ENCODE data around the gene FRYL. TPM values are rescaled to one million over a fixed set of nuclear protein-coding genes. Genes with fewer than 3 reads are reported as not detected.

The FRYL gene
- total RNA-seq, 4 donors from 2014 or later, result 43.2 to 92.5 (median 62.1) TPM

DNA sequence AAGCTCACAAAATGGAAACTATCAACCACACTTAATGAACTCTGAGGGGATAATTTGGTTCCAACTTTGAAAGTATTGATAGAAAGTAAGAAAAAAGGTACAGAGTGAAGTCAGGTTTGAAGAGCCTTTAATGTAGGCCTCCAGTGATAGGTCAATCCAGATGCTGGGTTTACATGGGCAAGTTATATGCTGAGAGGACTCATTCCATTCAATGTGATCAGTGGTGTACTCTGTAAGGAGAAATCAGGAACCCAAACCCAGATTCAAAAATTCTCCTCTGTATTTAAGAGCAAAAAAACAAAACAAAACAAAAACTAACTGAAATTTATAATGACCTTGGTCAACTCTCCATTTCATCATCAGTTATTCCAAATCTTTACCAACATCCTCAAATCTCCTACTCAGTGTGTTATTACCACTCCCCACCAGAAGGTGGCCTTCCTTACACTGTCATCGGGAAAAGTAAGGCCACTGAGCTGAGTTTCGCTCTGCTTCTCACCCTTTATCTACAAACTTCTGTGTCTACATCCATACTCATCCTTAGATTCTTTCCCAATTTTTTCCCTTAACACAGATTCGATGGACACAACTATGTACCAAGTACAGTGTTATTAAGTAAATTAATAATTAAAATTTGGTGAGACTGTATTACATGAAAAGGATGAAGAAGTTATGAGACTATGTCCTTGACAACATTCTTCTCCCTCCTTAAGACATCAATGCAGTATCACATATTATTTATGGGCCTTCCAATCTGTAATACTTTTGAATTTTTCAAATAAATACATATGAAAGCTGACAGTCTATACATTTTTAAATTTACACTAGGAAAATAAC, 201.7 kb downstream of the FRYL start:
- no peak overlapping the region for H3K27ac ChIP-seq
- 3 to 7% methylated on average over 3 of the region's 3 CpGs for WGBS, 2 donors (ENCODE audit: low coverage in 1 of 2)

DNA sequence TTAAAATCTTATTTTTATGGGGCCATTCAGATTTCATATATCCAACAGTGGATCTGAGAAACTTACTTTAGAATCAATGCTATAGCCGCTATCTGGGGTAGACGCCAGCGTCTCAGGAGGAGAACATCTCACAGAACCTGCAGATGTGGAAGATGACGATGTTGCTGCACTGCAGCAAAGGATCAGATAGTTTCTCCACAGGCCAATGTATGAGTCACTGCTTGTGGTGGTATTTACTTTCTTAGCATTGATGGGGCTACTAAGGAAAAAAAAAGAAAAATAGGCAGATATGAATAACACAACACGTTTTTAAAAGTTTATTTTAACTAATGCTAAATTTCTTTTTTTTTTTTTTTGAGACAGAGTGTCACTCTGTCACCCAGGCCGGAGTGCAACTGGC, 204.1 kb downstream of the FRYL start:
- H3K27me3 ChIP-seq, result no peaks in the 10 kb centered on the region
- 81 to 85% methylated on average over 5 to 6 of the region's 6 CpGs for WGBS, 2 donors (ENCODE audit: low coverage in 1 of 2)
- H3K36me3 ChIP-seq, result peaks cover 0 to 55% of the 10 kb centered on the region in 2 donors

More for the DNA sequence above, 201.7 kb downstream of the FRYL start:
- no peaks in the 10 kb centered on the region for H3K27me3 ChIP-seq
- peaks cover 0 to 54% of the 10 kb centered on the region in 2 donors for H3K36me3 ChIP-seq
- H3K4me1 ChIP-seq, result no peaks in the 10 kb centered on the region
- H3K4me3 ChIP-seq, result no peak overlapping the region
- peak; percentile 82 for ATAC-seq
- no peak for TF ChIP-seq EP300 (IDR thresholded peaks at IDR 0.05)
- TF ChIP-seq, protein P1, sequence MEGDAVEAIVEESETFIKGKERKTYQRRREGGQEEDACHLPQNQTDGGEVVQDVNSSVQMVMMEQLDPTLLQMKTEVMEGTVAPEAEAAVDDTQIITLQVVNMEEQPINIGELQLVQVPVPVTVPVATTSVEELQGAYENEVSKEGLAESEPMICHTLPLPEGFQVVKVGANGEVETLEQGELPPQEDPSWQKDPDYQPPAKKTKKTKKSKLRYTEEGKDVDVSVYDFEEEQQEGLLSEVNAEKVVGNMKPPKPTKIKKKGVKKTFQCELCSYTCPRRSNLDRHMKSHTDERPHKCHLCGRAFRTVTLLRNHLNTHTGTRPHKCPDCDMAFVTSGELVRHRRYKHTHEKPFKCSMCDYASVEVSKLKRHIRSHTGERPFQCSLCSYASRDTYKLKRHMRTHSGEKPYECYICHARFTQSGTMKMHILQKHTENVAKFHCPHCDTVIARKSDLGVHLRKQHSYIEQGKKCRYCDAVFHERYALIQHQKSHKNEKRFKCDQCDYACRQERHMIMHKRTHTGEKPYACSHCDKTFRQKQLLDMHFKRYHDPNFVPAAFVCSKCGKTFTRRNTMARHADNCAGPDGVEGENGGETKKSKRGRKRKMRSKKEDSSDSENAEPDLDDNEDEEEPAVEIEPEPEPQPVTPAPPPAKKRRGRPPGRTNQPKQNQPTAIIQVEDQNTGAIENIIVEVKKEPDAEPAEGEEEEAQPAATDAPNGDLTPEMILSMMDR (IDR thresholded peaks at IDR 0.05), result peak; percentile 84 to 92 (median 86)
- no peaks in the 10 kb centered on the region for H3K9me3 ChIP-seq

DNA sequence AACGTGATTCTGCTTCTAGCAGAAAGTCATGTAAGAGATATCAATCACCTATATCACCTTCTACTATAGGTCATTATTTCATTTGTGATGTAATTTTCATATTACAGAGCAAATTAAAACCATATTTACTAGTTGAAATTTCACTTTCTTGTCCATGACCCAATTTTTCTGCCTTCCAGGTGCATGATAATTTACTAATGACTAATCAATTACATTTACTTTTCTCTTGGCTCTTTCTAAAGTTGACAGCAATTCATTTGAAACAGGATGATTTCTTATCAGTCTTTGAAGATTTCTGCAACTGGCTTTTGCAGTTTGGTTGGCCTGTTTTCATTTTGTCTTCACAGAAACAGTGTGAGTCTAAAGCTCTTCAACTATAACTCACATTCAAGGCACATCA, 208.6 kb downstream of the FRYL start:
- no peak overlapping the region for H3K27ac ChIP-seq
- ATAC-seq, result no peak
- H3K36me3 ChIP-seq, result peaks cover 0 to 93% of the 10 kb centered on the region in 2 donors
- no peak overlapping the region for H3K4me3 ChIP-seq
- WGBS, 2 donors (ENCODE audit: low coverage in 1 of 2), result 73 to 79% methylated on average over 1 of the region's 1 CpG
- H3K9me3 ChIP-seq, result no peaks in the 10 kb centered on the region
- H3K4me1 ChIP-seq, result no peaks in the 10 kb centered on the region
- H3K27me3 ChIP-seq, result no peaks in the 10 kb centered on the region
- TF ChIP-seq, protein P1 (IDR thresholded peaks at IDR 0.05), result no peak
- no peak for TF ChIP-seq POLR2A (IDR thresholded peaks at IDR 0.05)
- TF ChIP-seq POLR2AphosphoS5 (IDR thresholded peaks at IDR 0.05), result no peak
- no peak for TF ChIP-seq EP300 (IDR thresholded peaks at IDR 0.05)

More for the DNA sequence above, 204.1 kb downstream of the FRYL start:
- ATAC-seq, result no peak
- Histone ChIP-seq H3K4me3 (no peak overlapping the region), H3K9me3 (no peaks in the 10 kb centered on the region), H3K4me1 (no peaks in the 10 kb centered on the region), H3K27ac (no peak overlapping the region)
- TF ChIP-seq POLR2A (IDR thresholded peaks at IDR 0.05) (no peak), POLR2AphosphoS5 (IDR thresholded peaks at IDR 0.05) (no peak)

DNA sequence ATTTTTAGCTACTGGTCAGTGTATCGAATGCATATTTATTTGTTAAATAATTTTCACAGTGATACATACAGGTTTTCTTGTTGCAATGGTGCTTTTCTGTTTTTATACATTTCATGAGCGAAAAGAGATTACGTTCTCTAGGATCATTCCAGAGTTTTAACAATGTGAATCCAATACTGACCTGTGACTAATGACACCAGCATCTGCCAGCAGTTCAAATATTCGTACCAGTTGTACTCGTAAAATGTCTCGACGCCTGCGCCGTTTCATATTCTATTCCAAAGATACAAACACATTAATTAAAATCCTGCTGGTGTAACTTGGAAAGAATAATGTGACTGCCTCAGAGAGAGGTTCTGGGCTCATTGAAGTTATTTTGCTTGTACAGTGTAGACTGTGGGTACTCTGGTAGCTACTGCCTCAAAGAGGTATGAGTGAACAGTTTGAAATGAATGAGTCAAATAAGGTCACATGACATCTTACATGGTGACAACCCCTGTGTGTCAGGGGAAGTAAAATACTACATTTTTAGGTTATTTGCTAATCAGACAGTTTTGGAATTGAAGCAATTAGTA, 209.3 kb downstream of the FRYL start:
- Histone ChIP-seq H3K4me3 (no peak overlapping the region), H3K36me3 (peaks cover 0 to 94% of the 10 kb centered on the region in 2 donors), H3K27ac (no peak overlapping the region), H3K4me1 (no peaks in the 10 kb centered on the region), H3K9me3 (no peaks in the 10 kb centered on the region), H3K27me3 (no peaks in the 10 kb centered on the region)
- 95 to 100% methylated on average over 3 to 9 of the region's 9 CpGs for WGBS, 2 donors (ENCODE audit: low coverage in 1 of 2)
- no peak for ATAC-seq
- TF ChIP-seq POLR2A (IDR thresholded peaks at IDR 0.05) (no peak), EP300 (IDR thresholded peaks at IDR 0.05) (no peak), POLR2AphosphoS5 (IDR thresholded peaks at IDR 0.05) (no peak)
- TF ChIP-seq, protein P1 (IDR thresholded peaks at IDR 0.05), result no peak

DNA sequence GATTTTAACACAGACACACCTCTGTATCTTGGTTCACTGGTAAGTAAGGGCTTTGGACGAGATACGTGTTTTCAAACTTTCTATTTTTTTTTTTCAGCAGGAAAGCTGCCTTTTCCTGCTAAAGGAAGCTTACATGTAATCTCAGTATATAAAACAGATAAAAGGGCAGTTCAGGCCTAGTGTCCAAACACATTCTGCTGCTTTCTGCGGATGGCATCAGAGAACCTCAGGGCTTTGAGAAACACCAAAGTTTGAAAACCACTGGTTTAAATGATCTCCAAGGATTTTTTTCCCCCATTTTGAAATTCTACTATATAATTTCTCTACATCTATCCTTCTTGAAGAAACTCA, 214.1 kb downstream of the FRYL start:
- no peak for ATAC-seq
- Histone ChIP-seq H3K9me3 (no peaks in the 10 kb centered on the region), H3K4me1 (no peaks in the 10 kb centered on the region), H3K36me3 (peaks cover 0 to 99% of the 10 kb centered on the region in 2 donors), H3K4me3 (no peak overlapping the region), H3K27ac (no peak overlapping the region), H3K27me3 (no peaks in the 10 kb centered on the region)
- no peak for TF ChIP-seq EP300 (IDR thresholded peaks at IDR 0.05)
- 39 to 59% methylated on average over 3 of the region's 3 CpGs for WGBS, 2 donors (ENCODE audit: low coverage in 1 of 2)
